ENCODE results near the gene AQP12B.

- TF ChIP-seq TEAD4 (IDR thresholded peaks at IDR 0.05; ENCODE audit: low read depth, low read length) (no peak), EZH2 (IDR thresholded peaks at IDR 0.05; ENCODE audit: low read depth, low read length, severe bottlenecking) (no peak), POLR2A (IDR thresholded peaks at IDR 0.05; ENCODE audit: control extremely low read depth in 1 of 2, low read depth in 2 of 2, low read length in 2 of 2) (no peak), MAX (IDR thresholded peaks at IDR 0.05) (no peak), JUND (IDR thresholded peaks at IDR 0.05; ENCODE audit: low read length) (no peak), CTCF (IDR thresholded peaks at IDR 0.05; ENCODE audit: control extremely low read depth in 1 of 3, insufficient read depth in 1 of 3, low read depth in 1 of 3, low read length in 3 of 3) (no peak), KDM1A (IDR thresholded peaks at IDR 0.05; ENCODE audit: borderline replicate concordance, low read length) (no peak), RFX5 (IDR thresholded peaks at IDR 0.05; ENCODE audit: borderline replicate concordance, low read depth, low read length) (no peak), SIN3A (conservative IDR thresholded peaks at IDR 0.05 in 1 of 2, IDR thresholded peaks at IDR 0.05 in 1 of 2; ENCODE audit: low read depth in 1 of 2, low read length in 2 of 2) (no peak), POLR2AphosphoS5 (IDR thresholded peaks at IDR 0.05; ENCODE audit: low read depth, low read length) (no peak), USF2 (IDR thresholded peaks at IDR 0.05; ENCODE audit: low read length) (no peak)
These were observed 19.3 kb upstream of the AQP12B start for GRCh38 chr2:240701736-240702639.
